ENCODE data around the gene ACTA1.
"Not testable (repeated sequence)": the region's sequence is repeated elsewhere in the genome, so short reads cannot be mapped to it uniquely, and the experiment has no call there.

The ACTA1 gene

GRCh38 chr1:229440851-229441537 lies 7.1 kb upstream of the ACTA1 start:
- DNase-seq (ENCODE audit: low read depth in 2 of 2), result no peak

GRCh38 chr1:229438021-229438420 lies 4.1 kb upstream of the ACTA1 start:
- DNase-seq (ENCODE audit: low read depth in 2 of 2), result no peak

GRCh38 chr1:229437443-229437842 lies 3.5 kb upstream of the ACTA1 start:
- no peak for DNase-seq (ENCODE audit: low read depth in 2 of 2)

GRCh38 chr1:229436201-229436600 lies 2.3 kb upstream of the ACTA1 start:
- DNase-seq (ENCODE audit: low read depth in 2 of 2), result no peak

GRCh38 chr1:229434641-229435051 lies 752 bp upstream of the ACTA1 start:
- no peak for DNase-seq (ENCODE audit: low read depth in 2 of 2)

- no peak for DNase-seq (ENCODE audit: low read depth in 2 of 2)
These were observed 410 bp downstream of the ACTA1 start for GRCh38 chr1:229433364-229434004.

GRCh38 chr1:229432905-229433304 lies 989 bp downstream of the ACTA1 start:
- DNase-seq (ENCODE audit: low read depth in 2 of 2), result no peak

- DNase-seq (ENCODE audit: low read depth in 2 of 2), result no peak
These were observed 1.8 kb downstream of the ACTA1 start for GRCh38 chr1:229432116-229432461.

GRCh38 chr1:229431284-229432115 lies 2.4 kb downstream of the ACTA1 start:
- no peak for DNase-seq (ENCODE audit: low read depth in 2 of 2)

- no peak for DNase-seq (ENCODE audit: low read depth in 2 of 2)
These were observed 3.1 kb downstream of the ACTA1 start for GRCh38 chr1:229430761-229431283.

GRCh38 chr1:229428256-229428655 lies 5.6 kb downstream of the ACTA1 start:
- DNase-seq (ENCODE audit: low read depth in 2 of 2), result no peak

- no peak for DNase-seq (ENCODE audit: low read depth in 2 of 2)
These were observed 6.3 kb downstream of the ACTA1 start for GRCh38 chr1:229427572-229427971.

GRCh38 chr1:229425564-229426159 lies 8.2 kb downstream of the ACTA1 start:
- no peak for DNase-seq (ENCODE audit: low read depth in 2 of 2)

GRCh38 chr1:229420765-229421164 lies 13.1 kb downstream of the ACTA1 start:
- DNase-seq (ENCODE audit: low read depth in 2 of 2), result no peak

GRCh38 chr1:229420224-229420623 lies 13.7 kb downstream of the ACTA1 start:
- no peak for DNase-seq (ENCODE audit: low read depth in 2 of 2)

GRCh38 chr1:229418586-229418985 lies 15.3 kb downstream of the ACTA1 start:
- not testable (repeated sequence) for DNase-seq (ENCODE audit: low read depth in 2 of 2)

GRCh38 chr1:229412810-229413209 lies 21.1 kb downstream of the ACTA1 start:
- DNase-seq (ENCODE audit: low read depth in 2 of 2), result not testable (repeated sequence)

GRCh38 chr1:229412056-229412455 lies 21.8 kb downstream of the ACTA1 start:
- no peak for DNase-seq (ENCODE audit: low read depth in 2 of 2)

- no peak for DNase-seq (ENCODE audit: low read depth in 2 of 2)
These were observed 22.3 kb downstream of the ACTA1 start for GRCh38 chr1:229411434-229412055.

GRCh38 chr1:229410692-229411433 lies 23.0 kb downstream of the ACTA1 start:
- no peak for DNase-seq (ENCODE audit: low read depth in 2 of 2)

GRCh38 chr1:229410370-229410691 lies 23.6 kb downstream of the ACTA1 start:
- no peak for DNase-seq (ENCODE audit: low read depth in 2 of 2)
